H1 (cell line): ENCODE data around the gene TNFRSF14. TPM values are rescaled to one million over a fixed set of nuclear protein-coding genes. Genes with fewer than 3 reads are reported as not detected.

Experiments used
- CHD2 ChIP-seq: IDR thresholded peaks from 2 replicates; pipeline ENCODE4 v1.6.1; 2012; ENCODE audit warnings: low read length, improper control_type of control experiment
- CTCF ChIP-seq, 3 experiments: IDR thresholded peaks; 1 replicate in 2 of 3; 2 replicates in 1 of 3; pipeline versions ENCODE4 v1.5.1 to v1.6.1; 2011; ENCODE audit warnings: low read length in 3 of 3, mild to moderate bottlenecking in 3 of 3, inconsistent platforms in 2 of 3, low read depth in 1 of 3, moderate library complexity in 1 of 3; ENCODE audit not compliant: insufficient read depth in 1 of 3; ENCODE audit errors: control extremely low read depth in 1 of 3
- JUN ChIP-seq: IDR thresholded peaks from 2 replicates; pipeline ENCODE4 v1.6.1; 2011; ENCODE audit warnings: low read depth, mild to moderate bottlenecking, improper control_type of control experiment, low read length
- polyA plus RNA-seq, 7 experiments: library from polyadenylated mRNA; depleted of rRNA in 3 of 7; stranded (reverse) in 5 of 7; unstranded in 2 of 7; fragments of >200 nt in 5 of 7; fragments of 200-250 nt in 2 of 7; gene quantifications; 1 replicate in 5 of 7; 2 replicates in 1 of 7; 4 replicates in 1 of 7; pipeline versions ENCODE4 v1.2.1 to v1.2.3, GENCODE V29; 2011 to 2013; ENCODE audit warnings: missing spikeins in 2 of 7, mixed read lengths in 2 of 7
- total RNA-seq: library from RNA; stranded (reverse); fragmentation: NEBNext Ultra II Directional; extraction: Animal tissue kit (Norgen Biotek cat#: 25700); gene quantifications from 2 replicates; pipeline ENCODE4 v1.2.1, GENCODE V29; 2021

Gene TNFRSF14
- total and polyA plus RNA-seq, 2 of the 8 experiments (the other 6 are each of a cell fraction or from before 2014, with no cell fraction given), result 0.36 to 0.50 TPM

GRCh38 chr1:2518528-2518927, 37.6 kb upstream of the TNFRSF14 start (continued):
- no peak for TF ChIP-seq JUN
- no peak for TF ChIP-seq CHD2
- TF ChIP-seq CTCF (IDR thresholded peaks at IDR 0.05; ENCODE audit: control extremely low read depth in 1 of 3, insufficient read depth in 1 of 3, low read depth in 1 of 3, low read length in 3 of 3), result no peak
- TF ChIP-seq, all 59 proteins: peak for 0
